Ureter (tissue), 1 donor: ENCODE data around the gene C16orf46. TPM values are rescaled to one million over a fixed set of nuclear protein-coding genes. Genes with fewer than 3 reads are reported as not detected.

Source experiments
- DNase-seq: peaks from one replicate; pipeline ENCODE4 v3.0.0-alpha.2; 2020; ENCODE audit warnings: low spot score
- total RNA-seq: library from RNA; stranded (reverse); gene quantifications from one replicate; pipeline ENCODE4 v1.2.4, GENCODE V29; 2023
- donor health status: DM: yes; HTN: yes; CAD: no.

C16orf46 gene
- total RNA-seq, 1 donor from 2014 or later: not detected

DNA sequence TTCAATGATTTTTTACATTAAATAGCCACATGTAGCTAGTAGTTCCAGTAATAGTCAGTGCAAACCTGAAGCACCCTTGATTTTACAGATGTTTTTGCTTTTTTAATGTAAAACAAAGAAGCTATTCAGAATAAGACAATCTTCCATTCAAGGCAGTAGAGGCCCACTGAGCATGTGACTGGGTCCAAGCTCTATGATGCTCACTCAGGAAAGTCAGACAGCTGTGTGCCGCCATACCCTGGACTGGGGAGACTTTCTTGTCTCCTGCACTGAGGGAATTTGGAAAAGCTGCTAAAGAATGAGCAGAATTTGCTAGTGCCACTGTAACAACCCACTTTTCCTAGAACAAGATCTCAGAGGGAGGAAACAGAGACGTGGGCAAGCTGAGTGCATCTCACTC lies 58.5 kb downstream of the C16orf46 start:
- DNase-seq: no peak

DNA sequence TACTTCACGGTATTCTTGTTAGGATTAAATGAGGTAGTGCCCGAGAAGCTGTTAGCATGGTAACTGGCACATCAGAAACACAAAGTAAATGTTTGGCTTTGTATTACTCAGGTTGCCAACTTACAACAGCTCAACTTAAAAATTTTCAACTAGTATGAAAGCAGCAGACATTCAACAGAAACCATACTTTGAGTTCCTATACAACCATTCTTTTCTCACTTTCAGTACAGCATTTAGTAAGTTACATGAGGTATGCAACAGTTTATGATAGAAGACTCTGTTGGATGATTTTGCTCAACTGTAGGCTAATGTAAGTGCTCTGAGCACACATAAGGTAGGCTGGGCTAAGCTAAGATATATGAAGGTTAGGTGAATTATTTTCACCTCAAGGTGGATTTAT lies 62.4 kb downstream of the C16orf46 start:
- DNase-seq: no peak

DNA sequence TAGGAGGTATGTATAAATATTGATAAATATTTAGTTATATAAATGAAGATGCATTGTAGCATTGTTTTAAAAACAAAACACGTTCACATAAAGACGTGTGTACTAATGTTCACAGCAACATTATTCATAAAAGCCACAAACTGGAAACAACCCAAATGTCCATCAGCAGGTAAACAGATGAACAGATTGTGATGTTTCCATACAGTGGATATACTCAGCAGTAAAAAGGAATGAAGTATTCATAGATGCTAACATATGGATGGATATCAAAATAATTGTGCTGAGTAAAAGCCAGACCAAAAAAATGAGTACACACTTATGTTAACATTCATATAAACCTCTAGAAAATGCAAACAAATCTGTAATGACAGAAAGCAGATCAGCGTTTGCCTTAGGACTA lies 64.1 kb downstream of the C16orf46 start:
- DNase-seq: no peak

Other genes with a start within 250 kb of the C16orf46 start
- gene CMC2, start 70.4 kb downstream of the C16orf46 start, total RNA-seq: 45.6 TPM
- gene CENPN, start 70.0 kb downstream of the C16orf46 start, total RNA-seq: 6.2 TPM
- gene ATMIN, start 41.4 kb downstream of the C16orf46 start, total RNA-seq: 42.9 TPM
- gene GCSH, start 19.2 kb upstream of the C16orf46 start, total RNA-seq: 42.5 TPM
- gene BCO1, start 161.5 kb upstream of the C16orf46 start, total RNA-seq: 0.81 TPM
- gene GAN, start 237.7 kb upstream of the C16orf46 start, total RNA-seq: 16.9 TPM